A549 (cell line): ENCODE results near the gene COL11A2. TPM values are rescaled to one million over a fixed set of nuclear protein-coding genes. Genes with fewer than 3 reads are reported as not detected.

Experiments used
- ATAC-seq, 2 experiments: fragments of 200-7000 bp in 1 of 2; fragments of >200 bp in 1 of 2; cut with Nextera tagmentation in 1 of 2; cut with Tn5 transposase in 1 of 2; 3 replicates each; pipeline versions ENCODE4 v1.8.0 to v1.9.1; 2018 to 2020; ENCODE audit warnings: mild to moderate bottlenecking in 1 of 2, moderate library complexity in 1 of 2
- CTCF ChIA-PET: fragments of 300-600 bp; sonication (Branson Sonifier 250); formaldehyde crosslinking; extraction: SDS; loops from one replicate; lab custom pipeline; 2021; ENCODE audit warnings: antibody characterized with exemption, inconsistent platforms; lab: Yijun Ruan, JAX
- POLR2A ChIA-PET: fragments of 350-600 bp; formaldehyde crosslinking; extraction: SDS; loops from one replicate; lab custom pipeline; 2021; ENCODE audit warnings: antibody characterized with exemption, inconsistent platforms; lab: Yijun Ruan, JAX
- DNase-seq, 2 experiments: peaks; one replicate each; pipeline versions ENCODE4 v3.0.0 to v3.0.0-alpha.2; 2011 to 2016; ENCODE audit warnings: low read depth in 1 of 2, low spot score in 1 of 2
- FAIRE-seq: peaks from 2 replicates; lab custom pipeline; 2011; peaks lifted over from hg19 to GRCh38; lab: Jason Lieb, UNC
- H3K27ac ChIP-seq, 2 experiments: fragments of >200 bp; sonication (Bioruptor Twin); formaldehyde crosslinking; 3 replicates each; pipeline ENCODE4 v1.5.1; 2016 to 2017
- H3K4me1 ChIP-seq: fragments of >200 bp; sonication (Bioruptor Twin); formaldehyde crosslinking; 3 replicates; pipeline ENCODE4 v1.6.1; 2016
- H3K4me2 ChIP-seq: fragments of >200 bp; sonication (Bioruptor Twin); formaldehyde crosslinking; 3 replicates; pipeline ENCODE4 v1.6.1; 2016
- H3K4me3 ChIP-seq: fragments of >200 bp; sonication (Bioruptor Twin); formaldehyde crosslinking; 3 replicates; pipeline ENCODE4 v1.5.1; 2016
- H3K9me3 ChIP-seq: fragments of >200 bp; sonication (Bioruptor Twin); formaldehyde crosslinking; 3 replicates; pipeline ENCODE4 v1.6.1; 2016
- CBX8 ChIP-seq: fragments of 200-600 bp; sonication (generic); IDR thresholded peaks from 2 replicates; pipeline ENCODE4 v1.6.1; 2016
- CHD2 ChIP-seq: fragments of 150-350 bp; IDR thresholded peaks from 2 replicates; pipeline ENCODE4 v1.6.1; 2014; ENCODE audit warnings: low read length; ENCODE audit not compliant: partially characterized antibody
- CHD4 ChIP-seq: fragments of 200-600 bp; sonication (generic); IDR thresholded peaks from 2 replicates; pipeline ENCODE4 v1.6.1; 2016; ENCODE audit warnings: antibody characterized with exemption, mild to moderate bottlenecking, borderline replicate concordance
- EHF ChIP-seq: fragments of 250-450 bp; sonication (Bioruptor Pico); IDR thresholded peaks from 2 replicates; pipeline ENCODE4 v1.5.0; 2020; ENCODE audit warnings: mild to moderate bottlenecking
- ESRRA ChIP-seq: fragments of 150-350 bp; IDR thresholded peaks from 2 replicates; pipeline ENCODE4 v1.6.1; 2014; ENCODE audit warnings: mild to moderate bottlenecking, low read length, borderline replicate concordance
- FOSB ChIP-seq: fragments of 250-450 bp; sonication (Bioruptor Pico); IDR thresholded peaks from 2 replicates; pipeline ENCODE4 v1.5.0; 2020; ENCODE audit warnings: mild to moderate bottlenecking, moderate library complexity
- FOSL2 ChIP-seq, 2 experiments: fragments of 450-650 bp in 1 of 2; fragments of >200 bp in 1 of 2; sonication (Bioruptor Twin) in 1 of 2; formaldehyde crosslinking; IDR thresholded peaks; 2 replicates each; pipeline versions ENCODE4 v1.5.0 to v1.6.1; 2016 to 2020; ENCODE audit warnings: mild to moderate bottlenecking in 1 of 2, moderate library complexity in 1 of 2
- HDAC2 ChIP-seq: fragments of 200-600 bp; sonication (generic); IDR thresholded peaks from 2 replicates; pipeline ENCODE4 v1.6.1; 2016
- HEYL ChIP-seq: fragments of 250-450 bp; sonication (Bioruptor Pico); IDR thresholded peaks from 2 replicates; pipeline ENCODE4 v1.8.0; 2021; ENCODE audit warnings: mild to moderate bottlenecking, moderate library complexity
- HOXB5 ChIP-seq: fragments of 250-450 bp; sonication (Bioruptor Pico); IDR thresholded peaks from 2 replicates; pipeline ENCODE4 v1.5.0; 2020; ENCODE audit warnings: mild to moderate bottlenecking, moderate library complexity
- KDM5A ChIP-seq: fragments of 200-600 bp; sonication (generic); IDR thresholded peaks from 2 replicates; pipeline ENCODE4 v1.6.1; 2016; ENCODE audit warnings: antibody characterized with exemption, mild to moderate bottlenecking
- MAFK ChIP-seq: fragments of 450-650 bp; IDR thresholded peaks from 2 replicates; pipeline ENCODE4 v1.6.1; 2014; ENCODE audit not compliant: partially characterized antibody
- MYC ChIP-seq: IDR thresholded peaks from 2 replicates; pipeline ENCODE4 v1.6.1; 2012; ENCODE audit warnings: mild to moderate bottlenecking, inconsistent platforms, low read length, improper control_type of control experiment, borderline replicate concordance
- NPAS2 ChIP-seq: fragments of 250-450 bp; sonication (Bioruptor Pico); IDR thresholded peaks from 2 replicates; pipeline ENCODE4 v1.8.0; 2022; ENCODE audit warnings: mild to moderate bottlenecking, moderate library complexity, borderline replicate concordance
- PHF8 ChIP-seq: fragments of 200-600 bp; sonication (generic); IDR thresholded peaks from 2 replicates; pipeline ENCODE4 v1.6.1; 2016; ENCODE audit warnings: low read depth, mild to moderate bottlenecking, antibody characterized with exemption, moderate library complexity, borderline replicate concordance
- POLR2AphosphoS2 ChIP-seq: conservative IDR thresholded peaks from 2 replicates; pipeline ENCODE4 v1.6.1; 2012; ENCODE audit warnings: low read length, improper control_type of control experiment, inconsistent platforms
- RFX5 ChIP-seq: fragments of 450-650 bp; IDR thresholded peaks from 2 replicates; pipeline ENCODE4 v1.7.1; 2014; ENCODE audit warnings: antibody characterized with exemption, mild to moderate bottlenecking, moderate library complexity
- TP53 ChIP-seq: fragments of 250-450 bp; sonication (Bioruptor Pico); IDR thresholded peaks from 2 replicates; pipeline ENCODE4 v1.5.0; 2021; ENCODE audit warnings: mild to moderate bottlenecking, moderate library complexity
- ZNF302 ChIP-seq: fragments of 250-450 bp; sonication (Bioruptor Pico); IDR thresholded peaks from 2 replicates; pipeline ENCODE4 v1.9.0; 2021; ENCODE audit warnings: inconsistent platforms, mild to moderate bottlenecking, moderate library complexity
- ZSCAN20 ChIP-seq: fragments of 250-450 bp; sonication (Bioruptor Pico); IDR thresholded peaks from 2 replicates; pipeline ENCODE4 v1.8.0; 2022; ENCODE audit warnings: mild to moderate bottlenecking, moderate library complexity
- WGBS: methylation state at CpG from one replicate; pipeline ENCODE4 v1.1.6; 2017; ENCODE audit errors: missing lambda C conversion rate; 5-methylcytosine and 5-hydroxymethylcytosine counted together
- polyA plus RNA-seq, 4 experiments: library from polyadenylated mRNA; depleted of rRNA in 3 of 4; stranded (reverse); fragments of >200 nt; fragmentation: RNase III in 1 of 4; extraction: RNeasy Plus Mini Kit Qiagen cat#74134 plus additional on column Dnase treatment in 1 of 4; gene quantifications; 2 replicates in 3 of 4; 3 replicates in 1 of 4; pipeline ENCODE4 v1.2.3, GENCODE V29; 2011 to 2017
- TF ChIP-seq, protein P1 (sequence below): fragments of 150-350 bp; IDR thresholded peaks from 2 replicates; pipeline ENCODE4 v1.6.1; 2014; ENCODE audit warnings: low read depth, mild to moderate bottlenecking, low read length
- TF ChIP-seq, protein P2 (sequence below): IDR thresholded peaks from 2 replicates; pipeline ENCODE4 v1.6.1; 2012; ENCODE audit warnings: low read depth, borderline replicate concordance
- TF ChIP-seq, protein P3 (sequence below): fragments of >200 bp; sonication (Bioruptor Twin); formaldehyde crosslinking; IDR thresholded peaks from 3 replicates; pipeline ENCODE4 v1.6.1; 2016

Gene COL11A2
- polyA plus RNA-seq, 2 of the 4 experiments (the other 2 are of a cell fraction), result 0.66 to 1.3 TPM

DNA sequence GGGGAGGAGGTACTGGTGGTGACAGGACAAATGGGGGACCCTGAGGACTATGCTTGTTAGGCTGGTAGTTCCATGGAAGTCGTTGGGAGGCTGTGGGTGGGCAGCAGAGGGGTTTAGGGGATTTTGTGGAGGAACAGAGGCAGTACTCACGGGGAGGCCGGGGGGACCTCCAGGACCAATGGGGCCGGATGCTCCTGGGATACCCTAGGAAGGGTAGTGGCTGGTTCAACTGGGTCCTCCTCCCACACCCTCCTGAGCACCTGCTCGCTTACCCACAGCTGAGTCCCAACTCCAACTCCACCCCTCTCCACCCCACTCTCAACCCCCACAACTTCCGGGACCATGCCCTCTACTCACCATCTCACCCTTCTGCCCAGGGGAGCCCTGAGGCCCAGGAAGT, 25.9 kb downstream of the COL11A2 start:
- Histone ChIP-seq H3K9me3 (no peaks in the 10 kb centered on the region), H3K27ac (no peak overlapping the region), H3K4me2 (no peak overlapping the region), H3K4me1 (peaks cover 7% of the 10 kb centered on the region; the same call in 1 of the 3 replicates), H3K4me3 (no peak overlapping the region)
- FAIRE-seq (no peak), DNase-seq (no peak), ATAC-seq (no peak)
- ChIA-PET CTCF (interaction anchor here (2.7 kb wide), 1 partner anchor 82 kb away, joined by 7 read pairs; no protein-coding TSS in a partner anchor), POLR2A (no interaction called here)
- TF ChIP-seq HEYL (CRISPR knock-in tag) (no peak), CBX8 (no peak), PHF8 (no peak), ZNF302 (CRISPR knock-in tag) (no peak), CHD2 (no peak), KDM5A (no peak)
- TF ChIP-seq, protein P1, sequence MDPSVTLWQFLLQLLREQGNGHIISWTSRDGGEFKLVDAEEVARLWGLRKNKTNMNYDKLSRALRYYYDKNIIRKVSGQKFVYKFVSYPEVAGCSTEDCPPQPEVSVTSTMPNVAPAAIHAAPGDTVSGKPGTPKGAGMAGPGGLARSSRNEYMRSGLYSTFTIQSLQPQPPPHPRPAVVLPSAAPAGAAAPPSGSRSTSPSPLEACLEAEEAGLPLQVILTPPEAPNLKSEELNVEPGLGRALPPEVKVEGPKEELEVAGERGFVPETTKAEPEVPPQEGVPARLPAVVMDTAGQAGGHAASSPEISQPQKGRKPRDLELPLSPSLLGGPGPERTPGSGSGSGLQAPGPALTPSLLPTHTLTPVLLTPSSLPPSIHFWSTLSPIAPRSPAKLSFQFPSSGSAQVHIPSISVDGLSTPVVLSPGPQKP, result no peak
- WGBS, result 81% methylated on average over 6 of the region's 6 CpGs

DNA sequence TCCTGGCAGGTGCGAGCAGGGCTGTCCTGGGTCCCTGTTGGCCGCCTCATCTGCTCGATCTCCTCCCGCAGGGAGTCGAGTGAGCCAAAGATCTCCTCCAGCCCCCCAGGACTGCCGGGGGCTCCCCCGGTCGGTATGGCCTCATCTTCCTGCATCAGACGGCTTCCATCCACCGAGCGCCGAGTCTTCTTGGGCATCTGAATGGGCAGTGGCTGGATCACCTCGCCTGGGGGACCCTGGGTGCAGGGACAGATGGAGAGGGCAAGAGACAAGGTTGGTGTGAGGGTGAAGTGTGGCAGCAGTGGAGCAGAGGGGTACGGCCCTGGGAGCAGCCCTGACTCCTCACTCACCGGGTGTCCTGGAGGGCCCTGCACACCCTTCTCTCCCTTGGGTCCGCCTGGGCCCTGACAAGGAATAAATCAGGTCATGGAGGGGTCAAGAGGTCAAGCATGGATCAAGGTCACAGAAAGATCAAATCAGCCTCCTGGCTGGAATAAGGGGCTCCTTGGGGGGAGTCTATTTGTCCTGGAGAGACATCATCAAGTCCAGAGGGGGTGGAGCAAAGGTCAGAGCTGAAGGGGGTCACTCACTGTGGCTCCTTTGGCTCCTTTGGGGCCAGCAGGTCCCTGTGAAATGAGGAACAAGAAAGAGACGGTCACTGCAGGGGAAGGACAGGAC, 26.5 kb downstream of the COL11A2 start:
- no peaks in the 10 kb centered on the region for H3K9me3 ChIP-seq
- ATAC-seq (no peak), FAIRE-seq (no peak), DNase-seq (no peak)
- H3K4me2 ChIP-seq, result no peak overlapping the region
- ChIA-PET CTCF (interaction anchor here (0.7 to 2.7 kb wide), 3 partner anchors 11 to 180 kb away, joined by 3 to 7 read pairs (median 3); no protein-coding TSS in a partner anchor), POLR2A (no interaction called here)
- H3K4me1 ChIP-seq, result peaks cover 13% of the 10 kb centered on the region; the same call in 2 of the 3 replicates
- no peak for TF ChIP-seq NPAS2 (CRISPR knock-in tag)
- no peak for TF ChIP-seq RFX5
- no peak for TF ChIP-seq ZSCAN20 (CRISPR knock-in tag)
- TF ChIP-seq KDM5A, result no peak
- TF ChIP-seq POLR2AphosphoS2, result no peak
- no peak for TF ChIP-seq HEYL (CRISPR knock-in tag)
- no peak for TF ChIP-seq MAFK
- TF ChIP-seq EHF, result no peak
- no peak for TF ChIP-seq ESRRA
- no peak for TF ChIP-seq MYC
- TF ChIP-seq FOSL2 (IDR thresholded peaks at IDR 0.05), result no peak
- TF ChIP-seq FOSL2 (CRISPR knock-in tag; IDR thresholded peaks at IDR 0.05), result no peak
- TF ChIP-seq HOXB5 (CRISPR knock-in tag), result no peak
- TF ChIP-seq, protein P1, result no peak
- TF ChIP-seq, protein P2, sequence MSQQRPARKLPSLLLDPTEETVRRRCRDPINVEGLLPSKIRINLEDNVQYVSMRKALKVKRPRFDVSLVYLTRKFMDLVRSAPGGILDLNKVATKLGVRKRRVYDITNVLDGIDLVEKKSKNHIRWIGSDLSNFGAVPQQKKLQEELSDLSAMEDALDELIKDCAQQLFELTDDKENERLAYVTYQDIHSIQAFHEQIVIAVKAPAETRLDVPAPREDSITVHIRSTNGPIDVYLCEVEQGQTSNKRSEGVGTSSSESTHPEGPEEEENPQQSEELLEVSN, result no peak
- TF ChIP-seq HDAC2, result no peak
- TF ChIP-seq CHD4, result no peak
- TF ChIP-seq, protein P3, sequence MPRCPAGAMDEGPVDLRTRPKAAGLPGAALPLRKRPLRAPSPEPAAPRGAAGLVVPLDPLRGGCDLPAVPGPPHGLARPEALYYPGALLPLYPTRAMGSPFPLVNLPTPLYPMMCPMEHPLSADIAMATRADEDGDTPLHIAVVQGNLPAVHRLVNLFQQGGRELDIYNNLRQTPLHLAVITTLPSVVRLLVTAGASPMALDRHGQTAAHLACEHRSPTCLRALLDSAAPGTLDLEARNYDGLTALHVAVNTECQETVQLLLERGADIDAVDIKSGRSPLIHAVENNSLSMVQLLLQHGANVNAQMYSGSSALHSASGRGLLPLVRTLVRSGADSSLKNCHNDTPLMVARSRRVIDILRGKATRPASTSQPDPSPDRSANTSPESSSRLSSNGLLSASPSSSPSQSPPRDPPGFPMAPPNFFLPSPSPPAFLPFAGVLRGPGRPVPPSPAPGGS, result no peak
- no peak for TF ChIP-seq PHF8
- TF ChIP-seq TP53 (CRISPR knock-in tag), result no peak
- TF ChIP-seq FOSB (CRISPR knock-in tag), result no peak
- no peak overlapping the region for H3K27ac ChIP-seq
- H3K4me3 ChIP-seq, result no peak overlapping the region
- 63% methylated on average over 4 of the region's 17 CpGs for whole genome bisulfite sequencing
